GM21529 (cell line): ENCODE results near the gene ZNF384.
A peak's percentile ranks its signal among the peaks of the same experiment; 100 is the strongest.

Source experiments
- ATAC-seq: cut with Tn5 transposase; IDR thresholded peaks from one replicate; pipeline ENCODE4 v1.9.1; 2021; ENCODE audit not compliant: unreplicated experiment

Gene ZNF384

DNA sequence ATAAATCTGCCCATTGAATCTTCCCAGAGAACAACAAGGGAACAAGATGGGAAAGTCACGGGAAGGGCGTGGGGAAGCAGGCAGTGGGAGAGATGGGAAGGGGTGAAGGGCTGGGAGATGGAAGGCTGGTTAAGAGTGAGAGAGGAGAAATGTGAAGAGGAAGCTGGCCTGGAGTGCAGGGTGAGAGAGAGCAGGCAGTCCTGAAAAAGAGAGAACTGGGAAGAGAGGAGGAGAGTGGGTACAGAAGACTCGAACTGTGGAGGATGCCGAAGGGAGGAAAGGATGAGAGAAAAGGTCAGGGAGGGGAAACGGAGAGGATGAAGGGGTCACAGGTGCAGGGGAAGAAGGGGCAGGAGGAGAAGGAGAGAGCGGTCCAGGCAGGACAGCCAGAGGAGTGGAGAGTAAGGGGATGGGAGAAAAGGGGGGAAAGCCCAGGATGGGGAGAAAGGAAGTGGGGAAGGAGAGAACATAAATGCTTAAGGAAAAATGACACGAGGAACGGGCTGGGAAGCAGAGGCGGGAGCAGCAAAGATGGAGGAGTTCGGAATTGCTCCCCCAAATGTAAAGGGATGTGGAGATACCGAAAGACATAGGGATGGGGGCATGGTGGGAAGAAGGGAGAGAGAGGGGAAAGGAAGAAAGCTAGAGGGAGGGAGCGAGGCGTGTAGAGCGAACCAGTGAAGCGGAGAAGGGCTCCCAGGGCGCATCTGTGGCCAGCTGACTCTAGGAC is 10.2 kb upstream of the ZNF384 start:
- ATAC-seq: no peak

- no peak for ATAC-seq
These were observed 9.3 kb upstream of the ZNF384 start for GRCh38 chr12:6698352-6699046.

GRCh38 chr12:6697584-6698351 is 8.6 kb upstream of the ZNF384 start:
- no peak for ATAC-seq

- ATAC-seq: no peak
These were observed 7.8 kb upstream of the ZNF384 start for GRCh38 chr12:6696690-6697583.

- ATAC-seq: no peak
These were observed 6.3 kb upstream of the ZNF384 start for GRCh38 chr12:6695313-6696045.

GRCh38 chr12:6694701-6695100 is 5.5 kb upstream of the ZNF384 start:
- no peak for ATAC-seq

- no peak for ATAC-seq
These were observed 4.7 kb upstream of the ZNF384 start for GRCh38 chr12:6693832-6694355.

- ATAC-seq: no peak
These were observed 3.7 kb upstream of the ZNF384 start for GRCh38 chr12:6692888-6693287.

- no peak for ATAC-seq
These were observed 2.3 kb upstream of the ZNF384 start for GRCh38 chr12:6691473-6691872.

DNA sequence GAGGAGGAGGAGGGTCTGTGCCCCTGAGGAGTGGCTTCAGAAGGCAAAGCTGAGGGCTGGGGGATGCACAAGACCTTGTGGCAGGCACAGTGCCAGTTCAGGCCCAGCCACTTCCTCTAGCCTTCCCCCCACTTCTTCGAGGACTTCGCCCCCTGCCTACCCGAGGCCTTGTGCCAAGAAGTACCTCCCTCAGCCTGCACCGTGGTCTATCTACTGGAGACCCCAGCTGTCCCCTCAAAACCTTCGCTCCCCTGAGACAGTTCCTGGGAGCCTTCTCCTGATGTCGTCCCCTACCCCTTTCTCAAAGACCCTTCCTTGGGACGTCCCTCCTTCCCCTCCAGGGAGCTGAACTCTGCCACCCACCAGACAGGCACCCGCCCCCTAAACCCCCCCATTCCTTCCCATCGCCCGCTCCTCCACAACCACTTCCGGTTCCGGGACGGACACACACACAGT is 604 bp downstream of the ZNF384 start:
- ATAC-seq: no peak

GRCh38 chr12:6685814-6686213 is 3.4 kb downstream of the ZNF384 start:
- no peak for ATAC-seq

DNA sequence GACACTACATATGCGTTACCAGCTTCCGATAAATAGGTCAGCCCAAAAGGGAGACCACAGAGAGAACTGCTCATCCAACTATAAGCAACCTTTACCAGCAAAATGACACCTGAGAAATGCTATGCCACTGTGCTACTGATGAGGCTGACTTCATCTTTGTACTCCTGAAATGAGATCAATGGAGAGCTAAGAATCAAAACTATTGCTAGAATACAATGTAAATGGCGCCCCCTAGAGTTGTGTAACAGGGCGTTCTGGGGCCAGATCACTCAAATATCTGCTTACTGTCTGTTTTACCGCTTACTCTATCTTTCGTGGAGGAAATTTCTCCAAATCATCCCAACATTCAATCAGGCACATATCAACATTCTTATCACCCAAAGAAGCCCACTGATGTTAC is 4.6 kb downstream of the ZNF384 start:
- ATAC-seq: no peak

DNA sequence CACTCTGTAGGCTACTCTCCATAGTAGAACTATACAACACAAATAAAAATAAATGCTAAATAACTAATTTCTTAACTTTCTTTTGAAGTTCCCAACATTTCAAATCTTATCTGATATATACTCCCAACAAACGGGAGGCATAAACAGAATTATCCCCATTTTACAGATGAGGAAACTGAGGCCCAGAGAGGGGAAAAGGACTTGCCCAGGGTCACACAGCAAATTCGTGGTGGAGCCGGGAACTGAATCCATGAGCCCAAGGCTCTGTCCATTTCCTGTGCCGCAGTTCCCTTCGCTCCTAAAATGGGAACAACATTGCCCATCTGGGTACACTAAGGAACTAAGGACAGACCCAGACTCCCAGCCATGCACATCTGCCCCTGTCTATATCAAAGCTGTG is 12.2 kb downstream of the ZNF384 start:
- no peak for ATAC-seq

DNA sequence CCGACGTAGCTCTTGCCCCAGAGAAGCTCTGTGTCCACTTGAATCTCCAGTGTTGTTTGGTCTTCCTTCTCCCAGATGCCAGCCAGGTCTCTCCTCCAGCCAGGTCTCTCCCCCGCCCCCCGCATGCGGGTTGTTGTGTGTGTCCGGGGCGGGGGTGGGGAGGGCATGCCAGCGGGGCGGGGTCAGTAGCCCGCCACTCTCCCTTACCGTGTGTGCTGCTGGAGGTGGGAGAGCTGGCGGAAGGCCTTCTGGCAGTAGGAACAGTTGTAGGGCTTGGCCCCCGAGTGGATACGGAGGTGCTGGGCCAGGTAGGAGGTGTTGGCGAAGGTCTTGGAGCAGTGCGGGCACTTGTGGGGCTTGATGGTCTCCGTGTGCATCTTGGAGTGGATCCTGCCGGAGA is 17.0 kb downstream of the ZNF384 start:
- no peak for ATAC-seq

- ATAC-seq: no peak
These were observed 21.5 kb downstream of the ZNF384 start for GRCh38 chr12:6667559-6668210.

- no peak for ATAC-seq
These were observed 23.0 kb downstream of the ZNF384 start for GRCh38 chr12:6666211-6666610.

- no peak for ATAC-seq
These were observed 24.3 kb downstream of the ZNF384 start for GRCh38 chr12:6664902-6665301.

GRCh38 chr12:6662906-6663742 is 26.1 kb downstream of the ZNF384 start, which contains the start of gene ING4:
TSS of gene ING4 (minus strand) at chr12:6663119. CDS start at chr12:6663101, 18 bp downstream.
- ATAC-seq: peak; percentile 97

GRCh38 chr12:6662602-6662905 is 26.6 kb downstream of the ZNF384 start:
- no peak for ATAC-seq
